ENCODE data around the gene ZNF619. TPM values are rescaled to one million over a fixed set of nuclear protein-coding genes. Genes with fewer than 3 reads are reported as not detected.
A peak's percentile ranks its signal among the peaks of the same experiment; 100 is the strongest.

Gene ZNF619
- total and polyA plus RNA-seq, 9 of the 15 experiments (the other 6 are each of a cell fraction or from before 2014, with no cell fraction given) = 1.3 to 9.1 (median 6.3) TPM

GRCh38 chr3:40470701-40471100 is 6.2 kb upstream of the ZNF619 start (continued):
- no peak for TF ChIP-seq FOXP4 (CRISPR knock-in tag; IDR thresholded peaks at IDR 0.05; ENCODE audit: borderline replicate concordance)
- no peak for TF ChIP-seq ARID4B (CRISPR knock-in tag; IDR thresholded peaks at IDR 0.05)
- no peak for TF ChIP-seq ZNF12 (CRISPR knock-in tag; IDR thresholded peaks at IDR 0.05)
- TF ChIP-seq USF1 (CRISPR knock-in tag; IDR thresholded peaks at IDR 0.05) = no peak
- no peak for TF ChIP-seq CXXC5 (CRISPR knock-in tag; IDR thresholded peaks at IDR 0.05)
- no peak for TF ChIP-seq SRF (CRISPR knock-in tag; IDR thresholded peaks at IDR 0.05)
- TF ChIP-seq SMARCC2 (IDR thresholded peaks at IDR 0.05; ENCODE audit: low read depth) = no peak
- no peak for TF ChIP-seq ZNF655 (CRISPR knock-in tag; IDR thresholded peaks at IDR 0.05)
- TF ChIP-seq ARID1B (IDR thresholded peaks at IDR 0.05) = peak; percentile 24; the same call in 1 of the 2 replicates
- no peak for TF ChIP-seq ZKSCAN8 (CRISPR knock-in tag; IDR thresholded peaks at IDR 0.05)
- TF ChIP-seq PTRF (tag; IDR thresholded peaks at IDR 0.05) = no peak
- TF ChIP-seq CBFA2T3 (IDR thresholded peaks at IDR 0.05) = 0 out of 2 replicates have a peak, but pooled peaks have one; percentile 26
- TF ChIP-seq EP300 (IDR thresholded peaks at IDR 0.05; ENCODE audit: low read length) = peak; percentile 30; the same call in 1 of the 2 replicates
- peak; percentile 40; the same call in 1 of the 2 replicates for TF ChIP-seq STAT5A (IDR thresholded peaks at IDR 0.05; ENCODE audit: borderline replicate concordance, low read length)
- TF ChIP-seq RCOR1 (IDR thresholded peaks at IDR 0.05; ENCODE audit: borderline replicate concordance in 1 of 2, low read depth in 2 of 2, low read length in 2 of 2) = peak in 1 of 2 experiments; percentile 75; a peak in 2 of 4 replicates
- TF ChIP-seq ZNF354B (CRISPR knock-in tag; IDR thresholded peaks at IDR 0.05) = no peak
- no peak for TF ChIP-seq SFPQ (IDR thresholded peaks at IDR 0.05; ENCODE audit: low read depth, low read length)
- no peak for TF ChIP-seq FOXA3 (CRISPR knock-in tag; conservative IDR thresholded peaks at IDR 0.05 in 1 of 2, IDR thresholded peaks at IDR 0.05 in 1 of 2)

All from K562 (cell line).